LoVo (cell line): ENCODE data around the gene CES3.
"Not testable (repeated sequence)": the region's sequence is repeated elsewhere in the genome, so short reads cannot be mapped to it uniquely, and the experiment has no call there.

Source experiments
- DNase-seq: peaks from one replicate; pipeline ENCODE4 v3.0.0-alpha.2; 2016; ENCODE audit warnings: low spot score

Gene CES3

DNA sequence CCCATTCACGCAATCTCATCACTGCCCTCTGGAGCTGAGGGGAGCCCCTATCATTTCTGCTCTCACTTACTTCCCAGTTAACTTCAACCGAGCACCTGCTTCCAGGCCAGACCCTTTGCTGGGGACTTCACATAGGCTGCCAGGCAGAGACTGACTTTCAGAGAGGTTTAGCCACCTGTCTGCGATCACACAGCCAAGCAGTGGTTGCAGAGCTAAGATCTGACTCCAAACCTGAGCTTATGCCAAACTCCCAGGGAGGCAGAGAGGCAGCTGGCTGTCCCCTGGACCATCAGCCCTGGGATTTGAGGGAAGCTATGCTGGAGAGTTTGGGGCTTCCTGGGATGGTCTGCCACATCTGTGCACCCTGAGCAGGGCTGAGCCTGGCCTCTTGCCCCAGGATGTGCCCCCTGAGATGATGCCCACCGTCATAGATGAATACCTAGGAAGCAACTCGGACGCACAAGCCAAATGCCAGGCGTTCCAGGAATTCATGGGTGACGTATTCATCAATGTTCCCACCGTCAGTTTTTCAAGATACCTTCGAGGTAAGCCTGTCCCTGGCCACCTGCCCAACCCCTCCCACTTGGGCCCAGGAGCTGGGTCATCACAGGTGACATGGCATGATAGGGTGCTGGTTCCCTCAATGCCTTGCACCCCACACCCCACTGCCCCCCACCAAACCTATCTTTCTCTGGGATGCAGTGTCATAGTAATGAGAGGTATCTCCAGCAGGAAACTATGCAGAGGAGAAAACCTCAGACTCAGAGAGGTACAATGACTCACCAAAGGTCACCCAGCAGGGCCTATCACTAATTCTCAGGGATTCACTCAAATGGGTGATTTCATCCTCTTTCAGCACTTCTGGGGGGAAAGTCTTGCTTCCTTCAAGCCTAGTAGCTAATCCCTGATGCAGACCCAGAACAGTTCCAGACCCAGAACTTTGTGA is 10.0 kb downstream of the CES3 start:
- DNase-seq = no peak

- DNase-seq = no peak
These were observed 11.9 kb downstream of the CES3 start for GRCh38 chr16:66972983-66973382.

GRCh38 chr16:66973716-66974115 is 12.7 kb downstream of the CES3 start:
- DNase-seq = no peak

DNA sequence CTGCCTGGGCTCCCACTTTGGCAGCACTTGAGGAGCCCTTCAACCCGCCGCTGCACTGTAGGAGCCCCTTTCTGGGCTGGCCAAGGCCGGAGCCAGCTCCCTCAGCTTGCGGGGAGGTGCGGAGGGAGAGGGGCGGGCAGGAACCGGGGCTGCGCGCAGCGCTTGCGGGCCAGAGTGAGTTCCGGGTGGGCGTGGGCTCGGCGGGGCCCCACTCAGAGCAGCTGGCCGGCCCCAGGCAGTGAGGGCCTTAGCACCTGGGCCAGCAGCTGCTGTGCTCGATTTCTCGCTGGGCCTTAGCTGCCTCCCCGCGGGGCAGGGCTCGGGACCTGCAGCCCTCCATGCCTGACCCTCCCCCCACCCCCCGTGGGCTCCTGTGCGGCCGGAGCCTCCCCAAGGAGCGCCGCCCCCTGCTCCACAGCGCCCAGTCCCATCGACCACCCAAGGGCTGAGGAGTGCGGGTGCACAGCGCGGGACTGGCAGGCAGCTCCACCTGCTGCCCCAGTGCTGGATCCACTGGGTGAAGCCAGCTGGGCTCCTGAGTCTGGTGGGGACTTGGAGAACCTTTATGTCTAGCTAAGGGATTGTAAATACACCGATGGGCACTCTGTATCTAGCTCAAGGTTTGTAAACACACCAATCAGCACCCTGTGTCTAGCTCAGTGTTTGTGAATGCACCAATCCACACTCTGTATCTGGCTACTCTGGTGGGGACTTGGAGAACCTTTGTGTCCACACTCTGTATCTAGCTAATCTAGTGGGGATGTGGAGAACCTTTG is 13.3 kb downstream of the CES3 start:
- DNase-seq = not testable (repeated sequence)

GRCh38 chr16:66974932-66975246 is 13.8 kb downstream of the CES3 start:
- DNase-seq = not testable (repeated sequence)

GRCh38 chr16:66975302-66975893 is 14.3 kb downstream of the CES3 start:
- DNase-seq = no peak

DNA sequence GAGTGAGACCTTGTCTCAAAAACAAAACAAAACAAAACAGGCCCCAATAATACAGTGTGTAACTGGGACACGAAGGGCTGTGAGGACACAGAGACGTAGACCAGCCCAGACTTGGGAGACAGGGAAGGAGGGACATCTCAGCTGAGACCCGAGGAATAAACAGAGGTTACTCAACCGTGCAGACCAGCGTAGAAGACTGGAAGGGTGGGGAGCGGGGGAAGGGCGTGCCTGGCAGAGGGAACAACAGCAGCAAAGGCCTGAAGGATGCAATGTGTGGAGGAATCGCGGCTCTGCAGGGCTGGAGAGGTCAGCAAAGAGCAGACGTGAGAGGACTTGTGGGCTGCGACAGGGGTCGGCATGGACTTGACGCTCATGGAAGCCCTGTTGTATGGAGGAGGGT is 15.7 kb downstream of the CES3 start:
- no peak for DNase-seq

DNA sequence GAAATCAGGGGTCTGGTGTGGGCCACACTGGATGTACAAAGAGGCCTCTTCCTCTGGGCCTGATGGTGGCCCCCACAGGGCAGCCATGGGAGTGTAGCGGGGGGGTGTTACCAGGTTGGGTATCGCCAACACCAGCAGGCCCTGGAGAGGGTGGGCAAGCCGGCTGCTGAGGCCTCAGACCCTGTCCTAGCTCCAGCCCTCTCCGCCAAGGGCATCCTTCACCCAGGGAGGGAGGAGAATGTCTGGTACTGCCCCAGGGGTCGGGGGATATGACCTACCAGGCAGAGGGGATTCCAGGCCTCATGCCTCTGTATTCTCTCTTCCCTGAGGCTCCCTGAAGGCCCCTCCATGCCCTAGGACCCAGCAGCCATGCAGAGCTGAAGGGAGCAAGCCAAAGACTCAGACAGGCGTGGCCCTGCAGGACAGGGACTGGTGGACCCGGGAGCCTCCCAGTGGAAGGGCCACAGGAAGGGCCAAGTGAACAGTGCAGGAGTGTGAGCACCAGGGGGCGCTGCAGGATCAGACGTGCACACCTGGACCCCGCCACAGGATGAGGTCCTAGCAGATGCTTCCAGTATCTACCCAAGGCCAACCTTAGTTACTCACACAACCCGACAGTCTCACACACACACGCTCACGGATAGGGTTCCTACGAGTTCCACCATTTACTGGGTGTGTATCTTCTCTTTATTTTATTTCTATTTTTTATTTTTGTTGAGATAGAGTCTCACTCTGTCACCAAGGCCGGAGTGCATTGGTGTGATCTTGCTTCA is 16.5 kb downstream of the CES3 start:
- peak; percentile 86 for DNase-seq

GRCh38 chr16:66979011-66979717 is 18.1 kb downstream of the CES3 start:
- DNase-seq = no peak

GRCh38 chr16:66983033-66983432 is 22.0 kb downstream of the CES3 start:
- DNase-seq = no peak

- DNase-seq = no peak
These were observed 23.8 kb downstream of the CES3 start for GRCh38 chr16:66984892-66985311.

DNA sequence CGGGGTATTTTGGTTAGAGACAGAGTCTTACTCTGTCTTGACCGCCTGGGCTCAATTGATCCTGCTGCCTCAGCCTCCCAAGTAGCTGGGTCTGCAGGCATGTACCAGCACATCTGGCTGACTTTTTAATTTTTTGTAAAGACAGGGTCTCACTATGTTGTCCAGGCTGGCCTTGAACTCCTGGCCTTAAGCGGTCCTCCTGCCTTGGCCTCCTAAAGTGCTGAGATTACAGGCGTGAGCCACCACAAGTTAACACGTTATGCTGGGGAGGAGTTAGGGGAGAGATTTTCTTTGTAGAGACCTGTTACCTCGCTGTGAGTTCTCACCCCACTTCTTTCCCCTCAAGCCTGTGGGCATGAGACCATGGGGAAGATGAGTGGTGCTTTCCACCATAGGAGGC is 25.5 kb downstream of the CES3 start:
- no peak for DNase-seq

GRCh38 chr16:66988197-66988788 is 27.2 kb downstream of the CES3 start, which contains the start of gene CES4A:
Gene CES4A (plus strand): TSS chr16:66988589. CDS start chr16:66988773, 184 bp downstream.
- DNase-seq = no peak

GRCh38 chr16:66991545-66992077 is 30.5 kb downstream of the CES3 start:
- DNase-seq = no peak

DNA sequence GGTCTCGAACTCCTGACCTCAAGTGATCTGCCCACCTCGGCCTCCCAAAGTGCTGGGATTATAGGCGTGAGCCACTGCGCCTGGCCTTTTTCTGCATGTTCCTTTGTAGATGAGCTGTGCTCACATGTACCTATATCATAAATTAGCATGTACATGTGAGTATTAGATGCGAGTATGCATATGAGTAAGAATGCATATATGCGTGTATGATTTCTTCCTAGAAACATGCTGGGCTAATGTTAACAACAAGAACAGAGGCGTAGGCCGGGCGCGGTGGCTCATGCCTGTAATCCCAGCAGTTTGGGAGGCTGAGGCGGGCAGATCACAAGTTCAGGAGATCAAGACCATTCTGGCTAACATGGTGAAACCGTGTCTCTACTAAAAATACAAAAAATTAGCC is 32.5 kb downstream of the CES3 start:
- DNase-seq = not testable (repeated sequence)

GRCh38 chr16:66996324-66996982 is 35.4 kb downstream of the CES3 start:
- no peak for DNase-seq

DNA sequence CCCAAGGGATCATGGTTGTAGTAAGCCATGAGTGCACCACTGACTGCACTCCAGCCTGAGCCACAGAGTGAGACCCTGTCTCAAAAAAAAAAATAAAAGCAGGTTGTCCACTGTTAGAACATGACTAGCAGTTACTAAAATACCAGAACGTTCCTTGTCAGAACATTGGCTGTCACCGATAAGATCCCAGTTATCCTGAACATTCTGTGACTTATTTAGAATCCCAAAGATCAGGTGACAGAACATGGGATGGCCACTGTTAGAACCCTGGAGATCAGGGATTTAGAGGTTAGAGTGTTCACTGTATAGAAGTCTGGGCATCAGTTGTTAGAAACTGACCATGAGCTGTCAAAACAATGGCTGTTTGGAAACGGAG is 35.9 kb downstream of the CES3 start:
- DNase-seq = no peak

GRCh38 chr16:67000384-67001351 is 39.6 kb downstream of the CES3 start:
- peak; percentile 36 for DNase-seq

- DNase-seq = no peak
These were observed 40.7 kb downstream of the CES3 start for GRCh38 chr16:67001726-67002125.
